LNCAP (cell line): ENCODE measurements around the gene BNC2.

ENCODE experiments used
- CTCF ChIP-seq: fragments of 450-650 bp; IDR thresholded peaks from 2 replicates; pipeline ENCODE4 v1.5.1; 2017; ENCODE audit warnings: mild to moderate bottlenecking

BNC2 gene

DNA sequence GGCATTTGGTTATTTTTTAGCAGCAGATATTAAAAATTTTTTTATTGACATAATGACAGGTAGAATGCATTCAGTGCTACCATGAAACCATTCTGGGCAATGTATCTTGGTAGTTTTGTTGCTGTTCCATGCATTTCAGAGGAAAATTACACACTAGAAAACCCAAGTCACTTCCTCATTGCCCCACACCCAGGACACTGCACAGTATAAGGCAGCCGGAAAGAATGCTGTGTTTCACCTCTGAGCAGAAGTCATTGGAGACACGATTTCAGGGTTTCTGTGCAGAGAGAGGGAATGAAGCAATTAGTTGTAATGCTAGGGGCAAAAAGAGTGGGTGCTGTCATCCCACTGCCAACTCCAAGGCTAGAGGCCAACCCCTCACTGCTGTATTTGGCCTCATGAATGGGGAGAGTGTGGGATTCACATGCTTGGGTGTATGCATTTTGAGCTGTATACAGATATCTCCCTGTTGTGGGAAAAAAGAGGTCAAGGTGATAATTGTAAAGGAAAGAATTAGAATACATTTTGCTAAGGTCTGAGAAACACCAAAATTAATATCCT is 290.5 kb downstream of the BNC2 start:
- no peak for TF ChIP-seq CTCF

- TF ChIP-seq CTCF = no peak
These were observed 294.6 kb downstream of the BNC2 start for GRCh38 chr9:16575986-16576245.

DNA sequence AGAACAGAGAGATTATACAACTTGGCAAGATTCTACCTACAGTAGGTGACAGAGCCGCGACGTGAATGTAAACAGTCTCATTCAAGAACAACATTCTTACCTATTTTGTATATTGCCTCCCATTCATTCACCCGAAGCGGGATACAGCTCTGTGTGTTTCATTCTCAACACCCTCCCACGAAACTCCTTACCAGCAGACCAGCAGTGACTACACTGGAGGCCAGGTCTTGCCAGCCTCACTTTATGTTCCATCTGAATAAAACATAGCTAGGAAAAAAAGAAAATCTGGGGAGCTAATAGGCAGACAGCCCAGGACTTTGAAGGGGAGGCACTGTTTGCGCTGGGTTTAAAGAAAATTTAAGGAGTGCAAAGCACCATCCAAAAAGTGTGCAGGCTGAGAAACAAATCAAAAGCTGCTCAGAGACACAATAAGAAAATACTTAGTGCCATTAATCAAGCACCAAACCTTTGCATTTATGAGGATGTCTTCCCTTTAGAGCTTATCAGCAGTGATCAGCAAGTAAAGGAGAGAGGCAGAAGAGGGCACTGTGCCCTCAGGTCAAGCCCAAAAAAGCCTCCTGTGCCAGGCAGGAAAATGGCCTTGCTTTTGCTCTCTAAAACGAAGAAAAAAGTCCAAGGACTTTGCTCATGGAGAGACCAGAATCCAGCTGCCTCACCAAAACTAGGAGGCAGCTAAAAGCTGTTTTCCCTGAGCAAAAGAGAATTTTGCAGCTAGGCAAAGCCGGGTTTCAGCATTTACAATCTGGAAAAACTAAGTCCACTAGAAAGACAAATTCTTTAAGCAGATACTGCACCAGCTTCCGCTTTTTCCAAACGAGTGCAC is 295.1 kb downstream of the BNC2 start:
- peak; percentile 53 for TF ChIP-seq CTCF

DNA sequence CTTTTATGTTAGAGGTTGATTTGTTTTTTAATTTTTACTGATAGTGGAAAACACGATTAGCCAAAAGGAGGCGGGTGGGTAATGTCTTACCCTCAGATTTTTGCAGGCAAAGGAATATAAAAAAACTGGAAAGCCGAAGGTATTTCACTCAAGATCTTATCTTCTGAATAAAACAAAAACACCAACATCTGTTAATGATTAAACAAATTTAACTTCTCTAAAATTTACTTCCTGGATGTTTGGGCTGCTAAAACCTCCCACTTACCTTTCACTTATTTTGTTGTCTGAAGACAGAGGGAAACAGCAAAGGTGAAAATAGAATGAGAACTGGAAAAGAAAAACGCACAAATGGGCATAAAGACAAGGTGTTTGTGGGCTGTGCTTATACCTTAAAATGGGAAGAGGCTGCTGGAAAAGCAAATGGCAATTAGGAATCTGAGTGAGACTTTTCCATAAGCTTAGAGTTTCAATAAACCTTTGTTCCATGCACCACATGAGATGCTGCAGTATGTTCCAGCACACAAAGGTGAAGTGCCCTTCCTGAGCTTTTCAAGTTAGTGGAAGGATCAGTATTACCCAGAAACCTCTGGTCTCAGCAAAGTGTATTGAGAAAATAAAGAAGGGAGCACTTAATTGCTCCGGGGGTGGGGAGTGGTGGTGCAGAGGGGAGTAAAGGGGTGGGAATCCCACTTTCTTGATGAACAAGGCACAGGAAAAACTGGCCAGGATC is 298.3 kb downstream of the BNC2 start:
- TF ChIP-seq CTCF = no peak

- no peak for TF ChIP-seq CTCF
These were observed 299.2 kb downstream of the BNC2 start for GRCh38 chr9:16571127-16571802.

GRCh38 chr9:16563446-16563845 is 307.0 kb downstream of the BNC2 start:
- TF ChIP-seq CTCF = no peak

DNA sequence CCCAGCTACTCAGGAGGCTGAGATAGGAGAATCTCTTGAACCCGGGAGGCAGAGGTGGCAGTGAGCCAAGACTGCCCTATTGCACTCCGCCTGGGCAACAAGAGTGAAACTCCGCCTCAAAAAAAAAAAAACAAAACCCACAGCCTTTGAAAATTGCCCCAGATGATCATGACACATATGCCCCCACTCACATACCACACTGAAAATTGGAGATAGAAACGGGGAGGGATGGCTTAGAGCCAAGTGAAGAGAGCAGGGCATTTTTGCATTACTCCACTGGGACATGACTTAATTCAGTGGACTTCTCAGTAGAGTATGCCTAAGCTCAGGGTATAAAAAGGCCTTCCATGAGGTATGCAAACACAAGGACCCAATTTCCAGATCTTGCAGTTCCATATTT is 309.3 kb downstream of the BNC2 start:
- no peak for TF ChIP-seq CTCF
